ENCODE measurements around the gene SPEG. TPM values are rescaled to one million over a fixed set of nuclear protein-coding genes. Genes with fewer than 3 reads are reported as not detected.

The SPEG gene
- total RNA-seq, 2 donors from 2014 or later, result 2.9 to 3.6 TPM

DNA sequence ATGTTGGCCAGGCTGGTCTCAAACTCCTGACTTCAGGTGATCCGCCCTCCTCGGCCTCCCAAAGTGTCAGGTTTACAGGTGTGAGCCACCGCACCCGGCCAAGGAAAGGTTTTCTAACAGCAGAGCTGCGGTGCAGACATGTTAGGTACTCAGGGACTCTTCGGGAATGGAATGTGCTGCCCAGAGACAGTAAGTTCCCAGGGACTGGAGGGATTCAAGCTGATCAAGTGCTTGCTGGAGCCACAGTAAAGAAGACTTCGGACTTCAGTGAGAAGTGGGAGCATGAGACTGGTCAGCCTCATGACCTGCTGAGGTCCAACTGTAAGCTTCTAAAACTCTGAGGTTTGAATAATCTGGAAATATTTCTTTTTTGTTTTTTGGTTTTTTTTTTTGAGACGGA, 24.3 kb upstream of the SPEG start:
- WGBS, 2 donors, result 80 to 89% methylated on average over 2 to 8 of the region's 8 CpGs

DNA sequence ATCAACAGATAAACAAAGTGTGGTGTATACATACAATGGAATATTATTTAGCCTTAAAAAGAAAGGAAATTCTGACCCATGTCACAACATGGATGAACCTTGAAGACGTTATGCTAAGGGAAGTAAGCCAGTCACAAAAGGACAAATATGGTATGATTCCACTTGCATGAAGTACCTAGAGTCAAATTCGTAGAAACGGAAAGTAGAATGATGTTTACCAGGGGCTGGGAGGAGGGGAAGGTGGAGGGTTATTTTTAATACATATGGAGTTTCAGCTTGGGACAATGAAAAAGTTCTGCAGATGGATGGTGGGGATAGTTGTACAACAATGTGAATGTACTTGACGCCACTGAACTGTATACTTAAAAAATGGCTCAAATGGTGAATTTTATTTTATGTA, 19.8 kb upstream of the SPEG start:
- H3K36me3 ChIP-seq (replicated peaks in 1 of 2; ENCODE audit: insufficient read depth in 1 of 2, low read depth in 2 of 2), result no peaks in the 10 kb centered on the region
- intact Hi-C loops (cut with DNase I), result no loop called here
- H3K27me3 ChIP-seq, result peaks cover 0 to 12% of the 10 kb centered on the region in 2 donors
- ATAC-seq (no peak), DNase-seq (no peak)
- H3K4me3 ChIP-seq, result no peak overlapping the region
- TF ChIP-seq, protein P1, sequence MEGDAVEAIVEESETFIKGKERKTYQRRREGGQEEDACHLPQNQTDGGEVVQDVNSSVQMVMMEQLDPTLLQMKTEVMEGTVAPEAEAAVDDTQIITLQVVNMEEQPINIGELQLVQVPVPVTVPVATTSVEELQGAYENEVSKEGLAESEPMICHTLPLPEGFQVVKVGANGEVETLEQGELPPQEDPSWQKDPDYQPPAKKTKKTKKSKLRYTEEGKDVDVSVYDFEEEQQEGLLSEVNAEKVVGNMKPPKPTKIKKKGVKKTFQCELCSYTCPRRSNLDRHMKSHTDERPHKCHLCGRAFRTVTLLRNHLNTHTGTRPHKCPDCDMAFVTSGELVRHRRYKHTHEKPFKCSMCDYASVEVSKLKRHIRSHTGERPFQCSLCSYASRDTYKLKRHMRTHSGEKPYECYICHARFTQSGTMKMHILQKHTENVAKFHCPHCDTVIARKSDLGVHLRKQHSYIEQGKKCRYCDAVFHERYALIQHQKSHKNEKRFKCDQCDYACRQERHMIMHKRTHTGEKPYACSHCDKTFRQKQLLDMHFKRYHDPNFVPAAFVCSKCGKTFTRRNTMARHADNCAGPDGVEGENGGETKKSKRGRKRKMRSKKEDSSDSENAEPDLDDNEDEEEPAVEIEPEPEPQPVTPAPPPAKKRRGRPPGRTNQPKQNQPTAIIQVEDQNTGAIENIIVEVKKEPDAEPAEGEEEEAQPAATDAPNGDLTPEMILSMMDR (IDR thresholded peaks at IDR 0.05), result no peak
- TF ChIP-seq POLR2A (IDR thresholded peaks at IDR 0.05), result no peak
- peaks cover 10% of the 10 kb centered on the region for H3K4me1 ChIP-seq
- no peak overlapping the region for H3K27ac ChIP-seq
- H3K9me3 ChIP-seq, result no peaks in the 10 kb centered on the region
- WGBS, 2 donors, result 74% methylated on average over 4 of the region's 4 CpGs

More for the DNA sequence above, 24.3 kb upstream of the SPEG start:
- no peak for ATAC-seq
- Histone ChIP-seq H3K4me1 (no peaks in the 10 kb centered on the region), H3K9me3 (no peaks in the 10 kb centered on the region), H3K27me3 (no peaks in the 10 kb centered on the region), H3K36me3 (replicated peaks in 1 of 2; ENCODE audit: insufficient read depth in 1 of 2, low read depth in 2 of 2) (no peaks in the 10 kb centered on the region), H3K27ac (no peak overlapping the region), H3K4me3 (no peak overlapping the region)
- intact Hi-C loops (cut with DNase I), result no loop called here
- DNase-seq, result no peak
- TF ChIP-seq, protein P1 (IDR thresholded peaks at IDR 0.05), result no peak
- TF ChIP-seq POLR2A (IDR thresholded peaks at IDR 0.05), result no peak

DNA sequence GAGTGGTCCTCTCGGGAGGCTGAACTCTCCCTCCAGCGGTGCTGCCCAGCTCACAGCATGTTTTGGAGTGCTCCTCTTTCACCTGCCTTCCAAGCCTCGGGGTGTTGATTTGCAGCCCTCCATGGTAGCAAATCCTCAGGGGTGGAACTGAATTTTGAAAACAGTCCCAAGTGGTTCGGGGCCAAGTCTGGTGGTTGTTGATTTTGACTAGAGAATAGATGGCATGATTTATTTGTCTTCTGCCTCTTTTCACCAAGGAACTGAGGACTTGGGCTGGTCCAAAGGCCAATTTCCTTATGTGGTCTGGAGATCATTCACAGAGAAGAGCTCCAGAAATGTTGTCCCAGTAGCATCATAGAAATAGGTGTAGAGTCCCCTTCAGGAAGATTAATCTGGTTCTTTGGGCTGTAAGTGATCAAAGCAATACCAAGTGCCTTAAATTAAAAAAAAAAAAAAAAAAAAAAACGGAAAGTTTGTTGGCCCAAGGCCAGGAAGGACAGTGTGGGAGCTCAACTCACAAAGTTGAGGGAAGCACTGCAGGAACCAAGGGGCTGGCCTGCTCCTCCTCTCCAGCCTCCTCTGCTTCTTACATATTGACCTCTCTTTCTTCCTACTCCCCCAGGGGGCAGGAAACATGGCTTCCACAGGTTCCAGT, 18.9 kb upstream of the SPEG start:
- DNase-seq, result no peak
- Histone ChIP-seq H3K36me3 (replicated peaks in 1 of 2; ENCODE audit: insufficient read depth in 1 of 2, low read depth in 2 of 2) (no peaks in the 10 kb centered on the region), H3K4me1 (peaks cover 10% of the 10 kb centered on the region), H3K27ac (no peak overlapping the region), H3K4me3 (no peak overlapping the region), H3K27me3 (peaks cover 0 to 12% of the 10 kb centered on the region in 2 donors), H3K9me3 (no peaks in the 10 kb centered on the region)
- intact Hi-C loops (cut with DNase I), result no loop called here
- WGBS, 2 donors, result 59 to 67% methylated on average over 5 of the region's 5 CpGs
- TF ChIP-seq, protein P1 (IDR thresholded peaks at IDR 0.05), result no peak
- no peak for TF ChIP-seq POLR2A (IDR thresholded peaks at IDR 0.05)
- no peak for ATAC-seq

DNA sequence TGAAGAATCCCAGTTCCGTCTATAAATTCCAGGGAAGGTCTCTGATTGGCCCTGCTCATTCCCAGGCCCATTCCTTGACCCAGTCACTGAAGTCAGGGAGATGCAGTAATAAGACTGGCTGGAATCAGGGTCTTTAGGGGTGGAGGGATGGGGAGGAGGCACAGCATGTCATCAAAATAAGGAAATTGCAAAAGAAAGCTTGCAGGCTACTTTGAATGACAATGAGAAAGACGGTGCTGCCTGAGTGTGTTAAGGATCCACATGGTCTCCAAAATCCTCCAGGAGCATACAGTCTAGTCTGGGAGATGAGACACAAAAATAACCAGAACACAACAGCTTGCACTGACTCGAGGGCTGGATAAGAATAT, 18.4 kb upstream of the SPEG start:
- WGBS, 2 donors, result 41 to 60% methylated on average over 3 of the region's 3 CpGs
- no peak overlapping the region for H3K4me3 ChIP-seq
- TF ChIP-seq POLR2A (IDR thresholded peaks at IDR 0.05), result no peak
- TF ChIP-seq, protein P1 (IDR thresholded peaks at IDR 0.05), result no peak
- H3K9me3 ChIP-seq, result no peaks in the 10 kb centered on the region
- H3K36me3 ChIP-seq (replicated peaks in 1 of 2; ENCODE audit: insufficient read depth in 1 of 2, low read depth in 2 of 2), result no peaks in the 10 kb centered on the region
- intact Hi-C loops (cut with DNase I), result no loop called here
- ATAC-seq, result no peak
- no peak for DNase-seq
- peaks cover 10% of the 10 kb centered on the region for H3K4me1 ChIP-seq
- no peak overlapping the region for H3K27ac ChIP-seq
- H3K27me3 ChIP-seq, result peaks cover 0 to 12% of the 10 kb centered on the region in 2 donors

DNA sequence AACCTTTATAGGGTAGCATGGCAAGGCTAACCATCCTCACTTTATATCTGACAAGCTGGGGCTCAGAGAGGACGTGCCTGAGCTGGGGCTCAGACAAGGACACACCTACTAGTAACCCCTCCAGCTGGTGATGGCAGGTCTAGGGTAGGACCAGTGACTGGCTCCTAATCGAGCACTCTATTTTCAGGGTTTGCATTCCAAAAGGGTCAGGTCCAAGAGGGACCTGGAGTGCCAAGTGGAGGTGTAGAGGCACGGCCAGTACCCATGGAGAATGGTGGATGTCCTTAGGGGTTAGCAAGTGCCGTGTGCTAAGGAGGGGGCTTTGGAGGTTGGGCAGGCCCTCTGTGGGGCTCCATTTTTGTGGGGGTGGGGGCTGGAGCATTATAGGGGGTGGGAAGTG, 17.7 kb upstream of the SPEG start:
- peaks cover 10% of the 10 kb centered on the region for H3K4me1 ChIP-seq
- no peak overlapping the region for H3K27ac ChIP-seq
- no peak for DNase-seq
- intact Hi-C loops (cut with DNase I), result no loop called here
- ATAC-seq, result no peak
- TF ChIP-seq POLR2A (IDR thresholded peaks at IDR 0.05), result no peak
- TF ChIP-seq, protein P1 (IDR thresholded peaks at IDR 0.05), result no peak
- peaks cover 0 to 12% of the 10 kb centered on the region in 2 donors for H3K27me3 ChIP-seq
- no peaks in the 10 kb centered on the region for H3K9me3 ChIP-seq
- no peak overlapping the region for H3K4me3 ChIP-seq
- 68 to 71% methylated on average over 4 of the region's 4 CpGs for WGBS, 2 donors
- H3K36me3 ChIP-seq (replicated peaks in 1 of 2; ENCODE audit: insufficient read depth in 1 of 2, low read depth in 2 of 2), result no peaks in the 10 kb centered on the region

Measured in body of pancreas (tissue), 4 donors.